ENCODE data around the gene RGS19.
"Not testable (repeated sequence)": the region's sequence is repeated elsewhere in the genome, so short reads cannot be mapped to it uniquely, and the experiment has no call there.

Gene RGS19, protein sequence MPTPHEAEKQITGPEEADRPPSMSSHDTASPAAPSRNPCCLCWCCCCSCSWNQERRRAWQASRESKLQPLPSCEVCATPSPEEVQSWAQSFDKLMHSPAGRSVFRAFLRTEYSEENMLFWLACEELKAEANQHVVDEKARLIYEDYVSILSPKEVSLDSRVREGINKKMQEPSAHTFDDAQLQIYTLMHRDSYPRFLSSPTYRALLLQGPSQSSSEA

DNA sequence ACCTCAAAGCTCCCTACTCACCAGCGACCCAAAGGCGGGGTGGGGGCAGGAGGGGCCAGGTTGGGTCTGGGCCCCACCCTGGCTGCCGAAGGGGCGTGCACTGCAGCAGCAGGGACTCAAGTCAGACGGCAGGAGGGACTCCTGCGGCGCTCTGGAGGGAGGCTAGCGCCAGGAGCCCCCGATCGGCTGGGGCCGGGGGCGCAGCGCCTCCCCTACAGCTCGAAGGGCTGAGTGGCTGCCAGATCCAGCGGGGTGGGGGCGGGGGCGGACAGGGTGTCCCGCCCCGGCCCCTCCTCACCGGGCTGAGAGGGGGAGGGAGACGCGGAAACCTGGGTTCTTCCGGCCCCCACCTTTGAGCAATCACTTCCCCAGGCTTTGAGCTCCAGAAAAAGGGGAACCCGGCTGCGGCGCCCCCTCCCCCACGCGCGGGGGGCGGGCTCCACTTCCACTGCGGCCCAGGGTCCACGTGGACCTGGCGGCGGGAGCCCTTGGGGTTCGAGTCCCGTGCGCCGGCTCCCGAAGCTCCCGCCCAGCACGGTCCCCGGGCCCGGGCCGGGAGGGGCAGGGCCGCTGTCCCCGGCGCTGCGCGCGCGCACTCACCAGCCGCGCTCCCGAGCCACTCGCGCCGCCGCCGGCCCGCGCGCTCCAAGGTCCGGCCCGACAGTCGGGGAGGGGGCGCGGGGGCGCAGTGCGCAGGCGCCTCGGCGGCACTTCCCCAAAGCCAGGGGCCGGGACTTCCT, at the start of gene RGS19:
TSS of gene RGS19 (minus strand) at position 246 of the 740 bp plus-strand sequence. CDS start 2,632 bp downstream, outside the sequence.
- no peak for DNase-seq (ENCODE audit: low read depth in 2 of 2)

DNA sequence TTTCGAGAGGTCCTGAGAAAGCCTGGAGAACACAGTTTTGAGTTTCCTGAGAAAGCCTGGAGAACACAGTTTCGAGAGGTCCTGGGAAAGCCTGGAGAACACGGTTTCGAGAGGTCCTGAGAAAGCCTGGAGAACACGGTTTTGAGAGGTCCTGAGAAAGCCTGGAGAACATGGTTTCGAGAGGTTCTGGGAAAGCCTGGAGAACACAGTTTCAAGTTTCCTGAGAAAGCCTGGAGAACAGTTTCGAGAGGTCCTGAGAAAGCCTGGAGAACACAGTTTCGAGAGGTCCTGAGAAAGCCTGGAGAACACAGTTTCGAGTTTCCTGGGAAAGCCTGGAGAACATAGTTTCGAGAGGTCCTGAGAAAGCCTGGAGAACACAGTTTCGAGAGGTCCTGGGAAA, 44.2 kb upstream of the RGS19 start:
- not testable (repeated sequence) for DNase-seq (ENCODE audit: low read depth in 2 of 2)

DNA sequence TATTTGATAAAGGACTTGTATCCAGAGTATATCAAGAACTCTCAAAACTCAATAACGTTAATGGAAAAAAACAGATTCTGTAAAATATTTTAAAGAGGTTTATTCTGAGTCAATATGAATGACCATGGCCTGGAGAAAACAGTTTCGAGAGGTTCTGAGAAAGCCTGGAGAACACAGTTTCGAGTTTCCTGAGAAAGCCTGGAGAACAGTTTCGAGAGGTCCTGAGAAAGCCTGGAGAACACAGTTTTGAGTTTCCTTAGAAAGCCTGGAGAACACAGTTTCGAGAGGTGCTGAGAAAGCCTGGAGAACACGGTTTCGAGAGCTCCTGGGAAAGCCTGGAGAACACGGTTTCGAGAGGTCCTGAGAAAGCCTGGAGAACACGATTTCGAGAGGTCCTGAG, 43.6 kb upstream of the RGS19 start:
- not testable (repeated sequence) for DNase-seq (ENCODE audit: low read depth in 2 of 2)

DNA sequence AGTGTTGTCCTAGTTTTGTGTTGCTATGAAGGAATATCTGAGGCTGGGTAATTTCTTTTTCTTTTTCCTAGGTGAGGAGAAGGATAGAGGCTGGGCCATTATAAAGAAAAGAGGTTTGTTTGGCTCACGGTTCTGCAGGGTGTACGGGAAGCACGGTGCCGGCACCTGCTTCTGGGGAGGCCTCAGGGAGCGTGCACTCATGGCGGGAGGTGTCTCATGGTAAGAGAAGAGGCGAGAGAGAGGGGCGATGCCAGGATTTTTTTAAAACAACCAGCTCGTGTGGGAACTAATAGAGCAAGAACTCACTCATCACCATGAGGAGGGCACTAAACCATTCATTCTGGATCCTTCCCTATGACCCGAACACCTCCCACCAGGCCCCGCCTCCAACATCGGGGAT, 42.3 kb upstream of the RGS19 start:
- no peak for DNase-seq (ENCODE audit: low read depth in 2 of 2)

DNA sequence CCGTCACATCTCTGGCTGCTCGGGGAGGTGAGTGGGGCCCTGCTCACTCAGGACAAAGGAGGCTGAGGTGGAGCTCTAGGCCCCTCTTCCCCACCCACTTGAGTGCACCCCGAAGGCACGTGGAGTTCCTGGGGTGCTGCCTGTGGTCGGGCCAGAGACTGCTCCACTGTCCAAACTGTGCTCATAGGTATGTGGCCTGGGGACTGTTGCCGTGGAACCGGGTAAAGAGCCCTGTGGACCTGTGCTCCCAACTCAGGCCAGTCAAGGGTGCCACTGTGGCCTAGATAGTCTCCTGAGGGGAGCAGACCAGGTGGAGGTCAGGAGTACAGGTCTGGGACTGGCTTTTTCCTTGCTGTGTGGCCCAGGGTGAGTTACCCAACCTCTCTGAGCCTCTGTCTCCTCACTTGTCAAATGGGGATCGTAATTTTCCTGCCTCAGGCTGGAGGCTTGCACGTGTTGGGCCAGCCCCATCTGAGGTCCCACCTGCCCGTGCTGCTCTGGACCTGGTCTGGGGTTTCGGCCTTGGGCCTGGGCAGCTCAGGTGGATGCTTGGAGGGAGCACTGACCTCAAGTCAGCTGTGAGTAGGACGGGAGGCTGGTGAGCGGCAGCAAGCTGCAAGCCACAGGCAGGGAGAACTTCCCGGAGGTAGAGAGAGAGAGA, 40.5 kb upstream of the RGS19 start:
- DNase-seq (ENCODE audit: low read depth in 2 of 2), result no peak

DNA sequence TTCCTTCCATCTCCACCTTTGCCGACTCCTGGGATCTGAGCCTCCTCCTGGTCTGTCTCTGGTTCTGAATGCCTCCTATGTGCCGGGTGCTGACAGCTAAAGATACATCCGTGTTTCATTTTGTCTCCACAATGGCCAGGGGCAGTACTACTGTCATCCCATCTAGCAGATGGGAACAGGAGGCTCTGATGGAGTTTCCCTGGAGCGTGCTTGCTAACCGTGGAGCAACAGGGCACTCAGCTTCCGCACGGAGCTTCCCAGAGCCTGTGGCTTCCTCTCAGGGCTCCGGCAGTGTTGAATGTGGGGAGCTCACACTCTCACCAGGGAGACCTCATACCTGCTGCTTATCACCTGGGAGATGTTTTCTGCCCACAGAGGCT, 40.0 kb upstream of the RGS19 start:
- DNase-seq (ENCODE audit: low read depth in 2 of 2), result no peak

DNA sequence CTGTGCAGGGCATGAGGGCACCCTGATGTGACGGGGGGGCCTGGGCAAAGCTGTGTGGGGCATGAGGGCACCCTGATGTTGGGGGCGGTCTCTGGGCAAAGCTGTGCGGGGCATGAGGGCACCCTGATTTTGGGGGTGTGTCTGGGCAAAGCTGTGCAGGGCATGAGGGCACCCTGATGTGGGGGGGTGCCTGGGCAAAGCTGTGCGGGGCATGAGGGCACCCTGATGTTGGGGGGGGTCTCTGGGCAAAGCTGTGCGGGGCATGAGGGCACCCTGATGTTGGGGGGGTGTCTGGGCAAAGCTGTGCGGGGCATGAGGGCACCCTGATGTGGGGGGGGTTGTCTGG, 38.1 kb upstream of the RGS19 start:
- not testable (repeated sequence) for DNase-seq (ENCODE audit: low read depth in 2 of 2)

DNA sequence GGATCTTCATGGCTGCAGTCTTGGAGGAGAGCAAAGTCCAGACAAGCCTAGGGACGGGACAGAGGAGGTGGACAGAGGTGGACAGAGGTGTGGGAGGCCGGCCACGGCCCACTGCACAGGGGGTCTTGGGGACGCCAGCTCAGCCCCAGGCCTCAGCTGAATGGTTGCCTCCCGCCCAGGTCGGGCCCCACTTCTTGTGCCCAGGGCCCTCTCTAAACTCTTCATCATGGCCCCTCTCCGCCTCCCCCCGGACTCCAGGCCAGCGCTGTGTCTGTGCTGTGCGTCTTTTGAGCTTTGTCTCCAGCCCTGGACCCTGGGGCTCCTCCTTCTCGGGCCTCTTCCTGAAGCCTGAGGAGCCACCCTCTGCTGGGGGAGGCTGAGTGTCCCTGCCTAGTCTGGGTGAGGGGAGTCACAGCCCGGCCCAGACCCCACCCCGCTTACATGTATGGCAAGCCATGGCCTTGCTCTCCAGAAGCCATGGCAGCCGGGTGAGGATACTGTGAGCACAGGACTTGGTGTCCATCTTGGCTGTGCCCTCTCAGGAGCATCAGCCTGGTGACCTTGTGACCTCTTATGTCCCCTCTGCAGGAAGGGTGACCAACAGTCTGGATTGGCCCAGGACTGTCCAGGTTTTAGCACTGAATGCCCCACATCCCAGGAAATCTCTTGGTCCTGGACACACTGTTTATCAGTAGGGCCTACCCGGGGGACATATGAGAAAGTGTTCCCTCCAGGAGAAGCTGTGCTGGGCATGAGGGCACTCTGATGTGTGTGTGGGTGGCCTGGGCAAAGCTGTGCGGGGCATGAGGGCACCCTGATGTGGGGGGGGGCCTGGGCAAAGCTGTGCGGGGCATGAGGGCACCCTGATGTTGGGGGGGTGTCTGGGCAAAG, 37.5 kb upstream of the RGS19 start:
- DNase-seq (ENCODE audit: low read depth in 2 of 2), result no peak

DNA sequence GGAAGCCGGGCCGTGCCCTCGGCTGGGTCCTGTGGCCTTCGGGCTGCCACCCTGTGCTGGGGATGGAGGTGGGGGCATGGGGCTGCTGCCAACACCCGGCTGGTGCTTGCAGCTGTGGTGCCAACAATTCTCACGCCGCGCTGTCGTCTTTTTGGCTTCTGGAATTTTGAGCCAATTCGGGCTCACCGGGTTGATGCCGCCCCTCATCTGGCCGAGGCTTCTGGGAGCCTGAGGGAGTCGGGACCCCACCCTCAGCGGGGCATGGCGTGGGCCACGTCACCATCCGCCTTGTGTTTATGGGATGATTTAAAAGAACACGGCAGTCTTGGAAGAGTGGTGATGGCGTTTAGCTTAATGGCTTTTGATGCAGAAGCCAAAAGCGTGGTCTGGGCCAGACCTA, 36.7 kb upstream of the RGS19 start:
- no peak for DNase-seq (ENCODE audit: low read depth in 2 of 2)

DNA sequence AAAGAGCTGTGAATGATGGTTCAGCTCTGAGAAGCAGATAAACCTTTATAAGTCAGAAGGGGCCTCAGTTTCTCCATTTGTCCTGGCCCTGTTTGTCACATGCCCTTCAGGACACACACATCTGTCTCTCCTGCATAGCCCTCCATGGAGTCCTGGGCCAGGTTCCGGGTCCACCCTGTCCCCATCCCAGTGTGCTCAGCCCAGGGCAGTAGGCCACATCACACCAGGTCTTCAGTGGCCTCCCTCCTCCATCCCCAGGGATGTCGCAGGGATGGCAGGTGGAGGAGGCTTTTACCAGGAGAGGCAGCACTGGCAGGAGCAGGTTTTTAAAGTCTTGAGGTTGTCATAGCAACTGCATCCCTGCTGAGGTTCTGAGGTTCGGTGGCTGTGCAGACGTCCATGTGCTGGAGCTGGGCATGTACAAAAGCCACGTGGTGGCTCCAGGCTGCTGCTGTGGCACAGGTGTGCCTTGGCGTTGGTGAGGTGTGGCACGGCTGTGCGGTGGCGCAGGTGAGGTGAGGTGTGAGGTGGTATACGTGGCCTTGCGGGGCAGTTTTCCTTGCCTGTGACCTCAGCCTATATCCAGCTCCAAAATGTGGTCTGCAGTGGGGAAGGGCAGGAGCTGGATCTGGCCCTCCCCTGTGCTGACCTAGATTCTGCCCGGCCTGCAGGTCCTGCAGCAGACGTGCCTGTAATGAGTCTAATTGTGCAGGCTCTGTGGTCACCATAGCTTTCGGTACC, 36.0 kb upstream of the RGS19 start:
- no peak for DNase-seq (ENCODE audit: low read depth in 2 of 2)

DNA sequence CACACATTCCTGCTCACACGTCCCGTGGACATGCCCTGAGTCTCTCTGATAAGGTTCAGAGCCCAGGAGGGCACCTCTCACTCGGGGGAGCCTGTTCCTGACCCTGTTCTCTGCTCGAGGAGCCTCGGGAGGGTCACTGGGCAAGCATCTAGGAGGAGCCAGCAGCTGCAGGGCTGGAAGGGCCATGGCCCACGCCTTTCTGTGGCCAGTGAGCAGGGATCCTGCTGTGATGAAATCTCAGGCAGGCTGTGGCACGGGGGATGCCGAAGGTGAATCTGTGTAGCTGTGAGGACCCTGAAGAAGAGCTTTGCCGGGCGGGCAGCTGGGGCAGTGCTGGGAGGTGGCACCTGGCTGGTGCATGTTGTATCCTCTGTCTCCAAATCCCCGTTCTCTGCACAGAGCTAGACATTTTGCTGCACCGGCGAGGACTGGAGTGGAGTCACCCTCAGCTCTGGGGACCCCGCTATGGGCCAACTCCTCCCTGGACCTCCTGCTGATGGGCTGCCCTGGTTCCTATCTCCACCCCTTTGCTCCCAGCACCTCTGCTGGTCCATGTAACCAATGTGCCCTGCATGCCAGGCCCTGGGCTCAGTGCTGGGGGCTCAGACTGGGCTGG, 35.1 kb upstream of the RGS19 start:
- DNase-seq (ENCODE audit: low read depth in 2 of 2), result no peak

DNA sequence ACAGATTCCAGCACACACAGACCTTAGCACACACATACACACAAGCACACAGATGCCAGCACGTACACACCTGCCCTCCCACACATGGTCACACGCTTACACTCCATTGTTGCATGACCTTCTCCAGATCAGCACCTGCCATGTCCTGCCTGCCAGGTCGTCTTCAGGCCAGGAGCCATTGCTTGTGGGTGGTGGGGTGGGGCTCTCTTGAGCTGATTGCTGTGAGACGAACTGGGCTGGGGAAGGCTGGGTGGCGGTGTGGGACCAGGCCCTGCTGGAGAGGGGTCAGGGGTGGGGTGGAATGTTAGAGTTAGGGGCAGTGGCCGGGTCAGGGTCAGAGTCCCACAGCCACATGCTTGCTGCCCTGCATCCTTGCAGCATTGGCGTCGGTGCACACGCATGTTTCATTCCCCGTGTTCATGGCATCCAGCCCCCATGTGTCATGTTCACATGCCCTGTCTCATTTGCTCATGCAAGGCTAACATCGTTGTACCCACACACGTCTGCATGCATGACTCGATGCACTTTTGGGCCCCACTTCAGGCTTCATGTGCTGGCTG, 34.6 kb upstream of the RGS19 start:
- no peak for DNase-seq (ENCODE audit: low read depth in 2 of 2)

DNA sequence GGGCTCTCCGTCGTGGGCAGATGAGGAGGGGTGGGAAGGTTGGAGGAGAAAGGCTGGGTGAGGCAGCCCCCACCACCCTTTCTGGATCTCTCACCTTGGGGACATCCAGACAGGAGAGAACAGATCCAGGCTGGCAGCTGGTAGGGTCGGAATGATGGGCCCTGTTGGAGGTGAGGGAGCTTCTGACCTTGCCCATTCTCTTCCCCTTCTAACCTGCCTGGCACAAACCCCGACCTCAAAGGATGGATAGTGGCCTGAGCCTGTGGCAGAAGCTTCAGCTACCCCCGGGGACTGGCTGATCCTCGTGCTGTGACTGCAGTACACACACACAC, 34.1 kb upstream of the RGS19 start:
- DNase-seq (ENCODE audit: low read depth in 2 of 2), result no peak

DNA sequence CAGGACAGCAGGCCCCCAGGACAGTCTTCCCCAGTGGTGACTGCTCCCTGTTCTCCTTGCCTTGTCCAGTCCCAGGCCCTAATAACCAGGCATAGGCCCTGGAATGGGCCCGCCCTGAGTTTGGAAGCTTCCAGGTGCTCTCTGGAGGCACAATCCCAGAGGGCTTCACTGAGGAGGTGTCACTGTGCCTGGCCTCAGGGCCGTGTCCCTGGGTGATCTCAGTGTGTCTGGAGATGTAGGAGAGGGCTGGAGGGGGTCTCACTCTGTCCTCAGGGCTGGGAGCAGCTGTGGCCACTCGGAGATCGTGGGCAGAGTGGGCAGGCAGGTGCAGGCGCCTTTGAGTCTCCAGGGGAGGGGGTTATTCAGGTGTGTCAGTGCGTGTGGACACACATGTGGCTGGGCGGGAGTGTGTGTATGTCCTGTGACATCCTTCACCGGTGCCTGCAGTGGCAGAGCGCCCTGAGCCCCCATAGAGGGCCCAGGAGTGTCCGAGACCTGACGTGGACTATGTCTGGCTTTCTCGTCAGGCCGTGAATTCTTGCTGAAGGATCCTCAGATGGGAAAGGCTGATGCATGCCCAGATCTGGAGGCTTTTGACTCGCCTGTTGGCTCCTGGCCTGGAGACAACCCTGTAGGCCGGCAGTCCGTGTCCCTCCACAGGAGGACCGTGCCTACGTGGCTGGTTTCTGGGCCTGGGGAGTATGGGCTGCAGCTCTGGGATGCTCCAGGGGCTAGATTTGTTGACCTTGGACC, 33.5 kb upstream of the RGS19 start:
- DNase-seq (ENCODE audit: low read depth in 2 of 2), result no peak

DNA sequence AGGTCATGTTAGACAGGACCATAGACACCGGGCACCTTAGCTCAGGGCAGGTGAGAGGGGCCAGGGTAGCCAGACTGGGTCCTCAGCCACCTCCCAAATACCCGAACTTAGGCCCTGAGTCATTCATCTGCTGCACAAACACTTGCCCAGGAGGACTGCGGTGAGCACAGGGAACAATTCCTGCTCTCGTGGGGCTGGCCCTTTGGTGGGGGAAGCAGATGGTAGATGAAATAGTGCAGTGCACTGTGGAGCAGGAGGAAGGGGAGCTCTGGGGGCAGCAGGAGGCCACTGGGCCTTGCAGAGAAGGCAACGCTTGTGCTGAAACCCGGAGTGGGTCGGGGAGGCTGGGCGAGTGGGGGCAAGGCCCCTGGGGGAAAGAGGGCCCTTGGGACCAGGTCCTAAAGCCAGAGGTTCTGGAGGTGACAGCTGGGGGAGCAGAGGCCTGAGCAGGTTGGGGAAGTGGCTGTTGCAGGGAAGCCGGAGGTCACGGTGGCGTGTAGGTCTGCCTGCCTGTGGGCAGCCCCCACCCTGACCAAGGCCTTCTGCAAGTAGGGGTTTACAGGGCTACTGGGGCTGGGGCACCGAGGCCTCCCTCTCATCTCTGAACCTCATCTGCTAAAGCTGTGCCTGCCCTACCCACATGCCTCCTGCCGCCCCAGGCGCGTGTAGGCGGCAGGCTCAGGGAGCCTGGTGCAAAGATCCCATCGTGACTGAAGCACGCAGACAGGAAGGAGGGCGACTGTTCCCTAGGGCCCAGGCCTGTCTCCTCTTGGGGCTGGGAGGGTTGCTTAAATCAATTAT, 32.7 kb upstream of the RGS19 start:
- DNase-seq (ENCODE audit: low read depth in 2 of 2), result no peak

DNA sequence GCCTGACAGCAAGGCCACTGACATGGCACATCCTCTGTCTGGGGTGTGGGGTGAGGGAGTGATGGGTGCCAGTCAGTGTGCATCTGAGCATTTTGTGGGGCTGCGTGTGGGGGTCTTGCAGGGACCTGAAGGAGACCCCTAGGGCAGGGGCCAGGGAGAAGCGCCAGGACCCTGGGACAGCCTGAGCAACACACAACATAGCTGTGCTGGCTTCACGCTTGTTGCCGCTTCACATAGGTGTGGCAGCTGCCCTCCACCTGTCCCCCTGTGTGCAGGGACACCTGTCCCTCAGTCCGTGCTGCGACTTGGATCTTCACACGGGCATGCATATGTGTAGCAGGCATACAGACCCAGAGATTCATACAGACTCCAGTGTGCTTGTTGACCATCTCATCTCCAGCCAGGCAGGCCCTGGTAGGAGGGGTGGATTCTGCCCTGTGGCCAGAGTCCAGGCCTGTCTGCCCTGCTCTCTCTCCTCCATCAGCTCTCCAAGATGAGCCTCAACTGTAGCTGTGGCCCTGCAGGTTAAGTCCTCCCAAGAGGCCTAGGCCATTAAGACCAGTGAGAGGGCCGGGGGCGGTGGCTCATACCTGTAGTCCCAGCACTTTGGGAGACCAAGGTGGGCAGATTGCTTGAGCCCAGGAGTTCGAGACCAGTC, 31.2 kb upstream of the RGS19 start:
- DNase-seq (ENCODE audit: low read depth in 2 of 2), result no peak

DNA sequence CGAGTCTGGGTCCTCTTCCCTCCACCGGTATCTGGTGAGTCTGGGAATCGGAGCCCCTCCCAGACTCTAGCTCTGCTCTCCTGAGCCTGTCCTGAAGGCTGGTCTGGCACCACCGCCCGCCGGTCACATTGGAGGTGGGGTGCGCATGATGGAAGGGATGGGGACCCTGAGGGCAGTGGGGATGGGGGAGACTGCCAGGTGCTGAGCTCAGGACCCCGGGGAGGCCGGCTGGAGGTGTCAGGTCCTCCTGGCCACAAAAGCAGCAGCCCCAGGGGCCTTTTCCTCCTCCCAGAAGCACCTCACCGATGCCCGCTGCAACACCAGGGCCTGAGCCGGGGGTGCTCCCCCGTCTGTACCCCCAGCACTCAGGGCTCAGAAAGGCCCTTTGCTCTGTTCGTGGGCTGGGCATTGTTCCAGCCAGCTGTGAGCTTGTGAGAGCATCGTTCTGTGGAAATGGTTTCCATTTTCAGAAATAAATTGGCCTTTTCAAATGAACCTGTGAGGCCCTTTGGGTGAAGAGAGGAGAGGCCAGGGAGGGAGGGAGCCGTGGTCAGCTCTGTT, 30.6 kb upstream of the RGS19 start:
- no peak for DNase-seq (ENCODE audit: low read depth in 2 of 2)

Measured in activated CD8-positive, alpha-beta memory T cell treated with anti-CD3 and anti-CD28 coated beads for 4 hours (primary cell).